ENCODE results near the gene ROBO1.

Gene ROBO1

GRCh38 chr3:79436387-79436786 lies 331.4 kb downstream of the ROBO1 start:
- no peak for DNase-seq

DNA sequence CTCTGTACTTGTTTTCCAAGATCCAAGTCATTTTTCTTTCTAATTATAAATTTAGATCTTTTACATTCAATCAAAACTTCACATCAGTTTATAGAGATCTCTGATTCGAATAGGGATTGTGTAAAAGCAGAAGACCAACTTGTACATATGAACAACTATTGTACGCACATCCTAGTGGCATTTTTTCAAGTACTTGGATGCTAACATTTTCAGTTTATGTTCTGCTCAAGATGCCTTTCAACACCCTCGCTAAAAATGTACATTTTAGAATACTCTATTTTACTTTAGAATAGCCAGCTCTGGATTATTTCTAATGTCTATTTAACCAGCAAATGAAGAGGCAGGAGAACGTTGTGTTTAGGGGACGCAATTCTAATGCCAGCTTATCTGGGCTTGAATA lies 340.7 kb downstream of the ROBO1 start:
- no peak for DNase-seq

GRCh38 chr3:79424811-79425210 lies 343.0 kb downstream of the ROBO1 start:
- DNase-seq: no peak

- no peak for DNase-seq
Measured at GRCh38 chr3:79423417-79423816, 344.4 kb downstream of the ROBO1 start.

DNA sequence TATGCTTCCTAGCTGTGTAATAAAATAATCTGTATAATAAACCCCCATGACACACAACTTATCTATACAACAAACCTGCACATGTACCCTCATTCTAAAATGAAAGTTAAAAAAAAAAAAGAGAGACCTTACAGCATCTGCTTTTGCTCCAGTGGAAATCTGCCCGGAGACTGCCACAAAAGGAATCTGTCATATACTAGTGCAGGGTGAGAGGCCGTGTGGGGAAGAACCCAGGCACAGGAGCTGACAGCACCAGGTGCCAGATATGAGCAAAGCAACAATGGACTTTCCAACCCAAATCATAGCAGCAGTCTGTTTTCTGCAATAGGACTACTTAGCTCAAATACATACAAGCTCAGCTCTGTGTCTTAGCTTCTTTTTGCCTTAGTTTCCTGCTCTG lies 346.5 kb downstream of the ROBO1 start:
- no peak for DNase-seq

- DNase-seq: no peak
Measured at GRCh38 chr3:79418855-79419621, 348.8 kb downstream of the ROBO1 start.

- DNase-seq: no peak
Measured at GRCh38 chr3:79415356-79415755, 352.4 kb downstream of the ROBO1 start.

DNA sequence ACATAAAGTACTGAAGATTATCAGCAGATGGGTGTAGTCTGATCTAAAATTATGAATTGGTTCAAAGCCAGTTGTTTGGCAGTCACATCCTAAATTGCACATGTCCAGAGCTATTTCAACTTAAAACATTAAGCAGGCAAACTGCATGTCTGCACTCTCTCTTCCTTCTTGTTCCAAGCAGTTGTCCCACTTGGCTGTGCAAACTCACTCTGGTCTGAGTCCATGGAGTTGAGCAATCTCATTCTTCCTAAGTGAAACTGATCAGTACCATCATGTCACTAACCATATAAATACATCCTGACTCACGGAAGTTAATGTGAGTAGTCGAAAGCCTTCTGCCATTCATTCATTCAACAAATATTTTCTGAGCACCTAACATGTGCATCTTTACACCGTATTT lies 353.0 kb downstream of the ROBO1 start:
- no peak for DNase-seq

DNA sequence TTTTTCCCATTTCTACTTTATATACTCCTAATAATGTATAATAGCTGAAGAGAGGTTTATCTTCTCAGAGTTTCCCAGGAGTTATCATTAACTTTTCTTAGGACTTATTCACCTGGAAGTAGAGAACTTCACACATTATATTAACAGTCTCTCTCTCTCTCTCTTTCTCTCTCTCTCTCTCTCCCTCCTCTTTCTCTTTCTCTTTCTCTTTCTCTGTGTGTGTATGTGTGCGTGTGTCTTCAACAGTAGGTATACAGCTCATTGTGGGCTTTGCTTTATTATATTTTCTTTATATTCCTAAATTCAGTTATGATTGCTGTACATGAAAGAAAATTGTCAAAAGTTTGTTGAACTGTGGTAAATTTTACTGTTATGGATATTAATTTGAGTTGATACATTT lies 353.8 kb downstream of the ROBO1 start:
- no peak for DNase-seq

GRCh38 chr3:79412537-79412936 lies 355.3 kb downstream of the ROBO1 start:
- no peak for DNase-seq

GRCh38 chr3:79410617-79411016 lies 357.2 kb downstream of the ROBO1 start:
- DNase-seq: no peak

DNA sequence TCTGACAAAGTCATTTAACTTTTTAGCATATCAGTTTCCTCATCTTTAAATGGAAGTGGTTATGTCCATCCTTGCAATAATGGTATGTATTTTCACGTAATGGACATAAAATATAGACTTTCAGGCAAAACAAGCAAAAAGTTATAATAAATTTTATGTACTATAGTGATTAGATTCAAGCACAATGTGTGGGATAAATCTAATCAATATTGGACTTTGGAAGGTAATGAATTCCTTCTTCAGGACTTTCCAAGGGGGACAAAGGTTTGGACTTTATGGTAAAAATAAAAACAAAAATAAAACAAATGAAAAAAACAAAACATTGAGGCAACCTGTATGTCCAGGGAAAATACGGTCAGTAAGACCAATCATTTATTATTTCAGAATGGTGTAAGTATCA lies 357.7 kb downstream of the ROBO1 start:
- DNase-seq: no peak

DNA sequence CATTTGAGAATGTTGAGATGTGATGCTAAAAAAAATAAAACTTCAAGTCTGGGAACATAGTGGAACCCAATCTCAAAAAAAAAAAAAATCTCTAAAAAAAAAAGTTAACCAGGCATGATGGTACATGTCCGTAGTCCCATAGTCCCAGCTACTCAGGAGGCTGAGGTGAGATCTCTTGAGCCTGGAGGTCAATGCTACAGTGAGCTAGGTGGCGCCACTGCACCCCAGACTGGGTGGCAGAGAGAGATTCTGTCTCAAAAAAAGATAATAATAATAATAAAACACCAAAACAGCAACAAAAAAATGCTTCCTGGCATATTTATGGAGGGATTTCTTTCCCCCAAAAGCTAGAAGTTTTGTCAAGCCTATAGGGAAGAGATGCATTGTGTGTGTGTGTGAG lies 361.6 kb downstream of the ROBO1 start:
- DNase-seq: no peak

- DNase-seq: no peak
Measured at GRCh38 chr3:79405183-79405582, 362.6 kb downstream of the ROBO1 start.

- DNase-seq: no peak
Measured at GRCh38 chr3:79396595-79396994, 371.2 kb downstream of the ROBO1 start.

GRCh38 chr3:79392479-79392878 lies 375.3 kb downstream of the ROBO1 start:
- DNase-seq: no peak

GRCh38 chr3:79390352-79390751 lies 377.4 kb downstream of the ROBO1 start:
- no peak for DNase-seq

- DNase-seq: no peak
Measured at GRCh38 chr3:79385211-79385610, 382.6 kb downstream of the ROBO1 start.

DNA sequence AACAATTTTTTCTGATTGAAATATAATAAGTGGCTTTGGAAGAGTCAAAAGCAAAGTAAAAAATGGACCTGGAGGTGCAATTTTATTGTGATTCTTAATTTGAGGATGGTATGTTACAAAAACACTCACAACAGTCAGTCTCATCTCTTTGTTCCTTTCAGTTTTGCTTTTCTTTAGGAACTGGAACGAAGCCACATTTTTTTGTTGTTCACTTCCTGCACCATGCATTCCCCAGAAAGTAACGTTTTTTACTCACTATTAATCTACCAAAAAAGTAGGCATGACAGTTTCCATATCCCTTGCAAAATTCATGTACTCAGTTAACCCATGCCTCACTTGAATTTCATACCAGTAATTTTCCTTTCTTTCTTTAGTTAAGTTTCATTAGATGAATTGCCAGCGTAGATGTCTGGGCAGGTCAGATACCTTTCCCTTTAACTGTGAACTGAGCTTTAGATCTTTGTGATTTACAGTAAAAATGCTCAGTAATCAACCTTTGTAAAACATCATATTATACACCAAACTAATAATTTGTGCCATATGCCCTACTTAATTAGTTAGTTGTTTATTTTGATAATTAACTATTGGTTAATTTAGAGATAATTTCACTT lies 384.3 kb downstream of the ROBO1 start:
- no peak for DNase-seq

GRCh38 chr3:79380581-79380980 lies 387.2 kb downstream of the ROBO1 start:
- no peak for DNase-seq

GRCh38 chr3:79378064-79378463 lies 389.7 kb downstream of the ROBO1 start:
- no peak for DNase-seq

DNA sequence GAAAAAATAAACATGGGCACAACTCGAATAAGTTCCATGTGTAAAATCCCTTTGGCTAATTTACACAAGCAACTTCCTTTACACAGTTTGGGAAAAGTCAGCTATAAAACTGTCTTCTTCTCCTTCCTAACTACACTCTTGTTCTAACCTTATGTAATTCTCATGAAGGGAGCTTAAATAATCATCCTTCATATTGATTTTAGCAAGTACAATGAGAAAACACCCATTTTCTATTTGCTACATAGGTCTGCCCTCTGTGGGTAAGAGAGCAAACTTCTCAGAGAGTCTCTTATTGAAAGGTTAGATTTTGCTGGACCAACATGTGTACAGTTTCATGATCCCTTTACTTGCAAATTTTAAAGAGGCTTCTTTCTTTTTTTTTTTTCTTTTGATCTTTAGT lies 398.5 kb downstream of the ROBO1 start:
- no peak for DNase-seq

DNA sequence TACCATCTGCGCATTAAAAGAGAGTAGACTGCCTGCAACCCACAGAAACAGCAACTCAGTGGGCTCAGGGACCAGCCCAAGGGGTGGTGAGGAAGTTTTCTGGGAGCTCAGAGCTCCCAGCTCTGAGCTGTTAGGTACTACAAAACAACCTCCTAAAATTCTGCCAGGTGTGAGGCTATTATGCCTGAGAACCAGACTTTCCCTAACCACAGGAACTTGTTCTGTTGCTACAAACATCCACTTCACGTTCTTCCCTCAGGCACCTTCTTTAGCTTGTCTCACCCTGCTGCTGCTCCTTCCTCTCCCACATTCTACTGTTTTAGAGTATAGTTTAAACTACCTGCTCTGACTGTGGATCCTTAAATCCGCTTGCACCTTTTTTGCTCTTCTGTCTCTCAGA lies 399.4 kb downstream of the ROBO1 start:
- DNase-seq: no peak

GRCh38 chr3:79367803-79368202 lies 400.0 kb downstream of the ROBO1 start:
- no peak for DNase-seq

- no peak for DNase-seq
Measured at GRCh38 chr3:79367066-79367465, 400.7 kb downstream of the ROBO1 start.
